ENCODE results near the gene GRIFIN. TPM values are rescaled to one million over a fixed set of nuclear protein-coding genes. Genes with fewer than 3 reads are reported as not detected.
A peak's percentile ranks its signal among the peaks of the same experiment; 100 is the strongest.

GRIFIN gene
- total and polyA plus RNA-seq, 12 donors: not detected

DNA sequence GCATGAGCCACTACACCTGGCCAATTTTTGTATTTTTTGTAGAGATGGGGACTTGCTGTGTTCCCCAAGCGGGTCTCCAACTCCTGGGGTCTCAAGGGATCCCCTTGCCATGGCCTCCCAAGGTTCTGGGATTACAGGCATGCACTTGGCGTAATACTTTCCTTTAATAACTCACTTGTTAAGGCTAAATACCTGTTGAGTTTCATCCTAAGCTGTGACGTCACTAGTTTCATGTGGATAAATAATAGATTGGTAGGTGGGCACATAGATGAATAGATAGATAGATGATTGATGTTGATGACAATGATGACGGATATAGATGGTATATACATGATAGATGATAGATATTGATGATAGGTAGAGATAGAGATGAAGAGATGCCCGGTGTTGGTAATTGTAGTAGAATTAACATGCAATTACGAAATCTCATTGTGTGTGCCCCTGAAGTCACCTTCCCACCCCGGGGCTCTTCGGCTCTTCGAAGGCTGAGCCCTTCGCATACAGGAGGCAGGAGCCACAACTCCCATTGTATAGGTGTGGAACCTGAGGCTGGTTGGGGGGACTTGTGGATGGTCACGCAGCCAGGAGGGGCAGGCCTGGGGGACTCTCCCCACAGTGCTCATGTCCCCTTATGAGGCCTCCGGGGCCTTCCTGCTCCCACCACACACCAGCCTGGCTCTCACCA, 2.6 kb downstream of the GRIFIN start:
- Histone ChIP-seq H3K4me3 (no peak overlapping the region), H3K27me3 (peaks cover 0 to 27% (median 5%) of the 10 kb centered on the region in 7 donors), H3K4me1 (peaks cover 18 to 44% (median 27%) of the 10 kb centered on the region in 9 donors), H3K27ac (no peak overlapping the region), H3K36me3 (no peaks in the 10 kb centered on the region), H3K9me3 (no peaks in the 10 kb centered on the region)
- intact Hi-C loops (cut with DNase I): loop anchor here in 7 of 10 donors (5.0 to 10.0 kb wide), 6 partner anchors 49 to 889 kb away; partner anchors contain the start of genes BRAT1 (in 4 of the 7), IQCE (in 4 of the 7) and AMZ1 (in 2 of the 7)
- ATAC-seq (no peak), DNase-seq (no peak)
- WGBS, 2 donors: 76 to 84% methylated on average over 12 of the region's 12 CpGs
- TF ChIP-seq, protein P1, sequence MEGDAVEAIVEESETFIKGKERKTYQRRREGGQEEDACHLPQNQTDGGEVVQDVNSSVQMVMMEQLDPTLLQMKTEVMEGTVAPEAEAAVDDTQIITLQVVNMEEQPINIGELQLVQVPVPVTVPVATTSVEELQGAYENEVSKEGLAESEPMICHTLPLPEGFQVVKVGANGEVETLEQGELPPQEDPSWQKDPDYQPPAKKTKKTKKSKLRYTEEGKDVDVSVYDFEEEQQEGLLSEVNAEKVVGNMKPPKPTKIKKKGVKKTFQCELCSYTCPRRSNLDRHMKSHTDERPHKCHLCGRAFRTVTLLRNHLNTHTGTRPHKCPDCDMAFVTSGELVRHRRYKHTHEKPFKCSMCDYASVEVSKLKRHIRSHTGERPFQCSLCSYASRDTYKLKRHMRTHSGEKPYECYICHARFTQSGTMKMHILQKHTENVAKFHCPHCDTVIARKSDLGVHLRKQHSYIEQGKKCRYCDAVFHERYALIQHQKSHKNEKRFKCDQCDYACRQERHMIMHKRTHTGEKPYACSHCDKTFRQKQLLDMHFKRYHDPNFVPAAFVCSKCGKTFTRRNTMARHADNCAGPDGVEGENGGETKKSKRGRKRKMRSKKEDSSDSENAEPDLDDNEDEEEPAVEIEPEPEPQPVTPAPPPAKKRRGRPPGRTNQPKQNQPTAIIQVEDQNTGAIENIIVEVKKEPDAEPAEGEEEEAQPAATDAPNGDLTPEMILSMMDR (IDR thresholded peaks at IDR 0.05): no peak

DNA sequence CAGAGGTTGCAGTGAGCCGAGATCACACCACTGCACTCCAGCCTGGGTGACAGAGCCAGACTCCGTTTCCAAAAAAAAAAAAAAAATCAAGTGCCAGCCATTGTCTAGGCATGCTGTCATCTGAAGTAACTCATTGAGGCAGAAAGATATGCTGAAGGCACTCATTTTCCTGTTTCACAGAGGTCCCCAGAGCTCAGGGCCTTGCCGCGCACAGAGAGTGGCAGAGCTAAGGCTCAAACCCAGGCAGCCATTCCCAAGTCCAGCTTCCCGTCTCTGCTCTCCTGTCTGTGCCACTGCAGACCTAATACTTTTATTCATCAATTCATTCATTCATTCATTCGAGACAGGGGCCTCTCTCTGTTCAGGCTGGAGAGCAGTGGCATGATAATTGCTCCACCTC, 3.5 kb downstream of the GRIFIN start:
- peaks cover 0 to 25% (median 5%) of the 10 kb centered on the region in 7 donors for H3K27me3 ChIP-seq
- H3K27ac ChIP-seq: no peak overlapping the region
- no peaks in the 10 kb centered on the region for H3K9me3 ChIP-seq
- intact Hi-C loops (cut with DNase I): loop anchor here in 7 of 10 donors (5.0 to 10.0 kb wide), 6 partner anchors 50 to 888 kb away; partner anchors contain the start of genes BRAT1 (in 4 of the 7), IQCE (in 4 of the 7) and AMZ1 (in 2 of the 7)
- TF ChIP-seq, protein P1 (IDR thresholded peaks at IDR 0.05): no peak
- WGBS, 2 donors: 86 to 95% methylated on average over 5 of the region's 6 CpGs
- H3K4me3 ChIP-seq: no peak overlapping the region
- H3K36me3 ChIP-seq: no peaks in the 10 kb centered on the region
- DNase-seq: no peak
- no peak for ATAC-seq
- peaks cover 9 to 37% (median 18%) of the 10 kb centered on the region in 9 donors for H3K4me1 ChIP-seq

DNA sequence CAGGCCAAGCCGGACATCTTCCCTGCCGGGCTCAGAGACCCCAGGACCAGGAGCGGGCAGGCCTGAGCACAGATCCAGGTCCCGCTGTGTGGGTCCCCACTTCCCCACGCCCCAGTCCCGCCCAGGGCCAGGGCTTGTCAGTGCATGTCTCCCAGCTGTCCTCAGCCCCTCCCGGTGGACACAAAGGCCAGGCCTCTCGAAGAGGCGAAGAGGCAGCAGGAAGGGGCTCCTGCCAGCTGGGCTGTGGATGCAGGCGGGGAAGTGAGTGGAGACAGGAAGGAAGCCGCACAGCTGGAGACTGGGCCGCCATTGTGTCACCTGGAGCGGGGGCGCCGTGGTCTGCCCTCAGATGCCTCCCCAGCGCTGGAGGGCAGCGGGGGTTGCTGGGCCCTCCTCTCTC, 4.8 kb downstream of the GRIFIN start:
- no peaks in the 10 kb centered on the region for H3K9me3 ChIP-seq
- H3K4me1 ChIP-seq: peaks cover 5 to 28% (median 10%) of the 10 kb centered on the region in 9 donors
- ATAC-seq (peak; percentile 47 to 81 (median 72)), DNase-seq (peak; percentile 63 to 77)
- no peak overlapping the region for H3K4me3 ChIP-seq
- TF ChIP-seq, protein P1 (IDR thresholded peaks at IDR 0.05): no peak
- H3K27me3 ChIP-seq: peaks cover 0 to 19% (median 0%) of the 10 kb centered on the region in 7 donors
- peak overlapping the region in 6 of 10 donors; percentile 29 to 75 (median 37) for H3K27ac ChIP-seq
- intact Hi-C loops (cut with DNase I): loop anchor here in 7 of 10 donors (5.0 to 10.0 kb wide), 6 partner anchors 51 to 887 kb away; partner anchors contain the start of genes BRAT1 (in 4 of the 7), IQCE (in 4 of the 7) and AMZ1 (in 2 of the 7)
- 21 to 23% methylated on average over 17 of the region's 17 CpGs for WGBS, 2 donors
- H3K36me3 ChIP-seq: no peaks in the 10 kb centered on the region

DNA sequence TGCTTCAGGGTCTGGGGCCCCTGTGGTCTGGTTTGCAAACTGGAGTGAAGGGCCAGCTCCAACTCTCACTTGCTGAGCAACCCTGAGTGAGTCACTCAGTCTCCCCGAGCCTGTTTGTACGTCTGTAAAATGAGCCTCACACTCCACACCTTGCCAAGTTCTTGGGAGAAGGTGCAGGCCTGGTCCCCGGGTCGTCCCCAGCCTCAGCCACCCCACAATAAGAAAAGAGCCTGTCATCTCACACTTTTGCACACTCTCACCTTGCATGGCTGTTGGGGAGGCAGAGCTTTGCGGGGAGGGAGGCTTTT, 5.2 kb downstream of the GRIFIN start:
- Histone ChIP-seq H3K36me3 (no peaks in the 10 kb centered on the region), H3K27me3 (peaks cover 0 to 19% (median 0%) of the 10 kb centered on the region in 7 donors), H3K4me1 (peaks cover 5 to 28% (median 10%) of the 10 kb centered on the region in 9 donors), H3K4me3 (no peak overlapping the region), H3K9me3 (no peaks in the 10 kb centered on the region), H3K27ac (peak overlapping the region in 4 of 10 donors; percentile 31 to 75 (median 48))
- intact Hi-C loops (cut with DNase I): loop anchor here in 7 of 10 donors (5.0 to 10.0 kb wide), 6 partner anchors 51 to 886 kb away; partner anchors contain the start of genes BRAT1 (in 4 of the 7), IQCE (in 4 of the 7) and AMZ1 (in 2 of the 7)
- 42 to 51% methylated on average over 5 of the region's 5 CpGs for WGBS, 2 donors
- TF ChIP-seq, protein P1 (IDR thresholded peaks at IDR 0.05): no peak
- DNase-seq (no peak), ATAC-seq (peak in 6 of 8 donors; percentile 4 to 23 (median 16))

Data from heart right ventricle (tissue), 16 donors.